ENCODE data around the gene PRR3. TPM values are rescaled to one million over a fixed set of nuclear protein-coding genes. Genes with fewer than 3 reads are reported as not detected.

The PRR3 gene
- total and polyA plus RNA-seq, 9 of the 15 experiments (the other 6 are each of a cell fraction or from before 2014, with no cell fraction given) = 23.5 to 59.6 (median 28.8) TPM

DNA sequence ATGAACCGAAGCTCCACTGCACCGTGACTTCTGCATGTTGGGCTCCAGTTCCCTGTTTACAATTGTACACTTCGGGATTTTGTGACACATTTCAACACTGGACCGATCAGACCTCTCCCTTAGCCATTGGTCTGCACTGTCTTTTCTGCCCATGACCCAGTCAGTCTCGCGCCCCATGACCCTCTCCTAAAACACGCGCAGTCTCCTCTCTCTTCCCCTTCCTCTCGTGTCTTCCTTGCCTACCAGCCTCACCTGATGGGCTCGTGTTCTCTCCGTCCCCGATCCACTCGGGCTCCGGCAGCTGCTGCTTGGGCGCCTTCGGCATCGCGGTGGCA lies 13.6 kb downstream of the PRR3 start (continued):
- TF ChIP-seq, protein P1, sequence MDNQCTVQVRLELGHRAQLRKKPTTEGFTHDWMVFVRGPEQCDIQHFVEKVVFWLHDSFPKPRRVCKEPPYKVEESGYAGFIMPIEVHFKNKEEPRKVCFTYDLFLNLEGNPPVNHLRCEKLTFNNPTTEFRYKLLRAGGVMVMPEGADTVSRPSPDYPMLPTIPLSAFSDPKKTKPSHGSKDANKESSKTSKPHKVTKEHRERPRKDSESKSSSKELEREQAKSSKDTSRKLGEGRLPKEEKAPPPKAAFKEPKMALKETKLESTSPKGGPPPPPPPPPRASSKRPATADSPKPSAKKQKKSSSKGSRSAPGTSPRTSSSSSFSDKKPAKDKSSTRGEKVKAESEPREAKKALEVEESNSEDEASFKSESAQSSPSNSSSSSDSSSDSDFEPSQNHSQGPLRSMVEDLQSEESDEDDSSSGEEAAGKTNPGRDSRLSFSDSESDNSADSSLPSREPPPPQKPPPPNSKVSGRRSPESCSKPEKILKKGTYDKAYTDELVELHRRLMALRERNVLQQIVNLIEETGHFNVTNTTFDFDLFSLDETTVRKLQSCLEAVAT (IDR thresholded peaks at IDR 0.05) = peak in 1 of 2 experiments; percentile 50; a peak in 1 of 4 replicates
- TF ChIP-seq ZNF76 (CRISPR knock-in tag; IDR thresholded peaks at IDR 0.05; ENCODE audit: borderline replicate concordance) (no peak), ARID2 (IDR thresholded peaks at IDR 0.05) (peak; percentile 54; the same call in 1 of the 2 replicates), MTF1 (CRISPR knock-in tag; IDR thresholded peaks at IDR 0.05; ENCODE audit: borderline replicate concordance) (no peak), ZNF79 (CRISPR knock-in tag; IDR thresholded peaks at IDR 0.05; ENCODE audit: low read depth) (no peak), BRCA1 (IDR thresholded peaks at IDR 0.05) (no peak), BRCA1 (CRISPR knock-in tag; IDR thresholded peaks at IDR 0.05) (0 out of 2 replicates have a peak, but pooled peaks have one; percentile 26), SMARCA4 (IDR thresholded peaks at IDR 0.05) (peak; percentile 61; the same call in 1 of the 2 replicates), STAT5A (IDR thresholded peaks at IDR 0.05; ENCODE audit: borderline replicate concordance, low read length) (no peak), KLF10 (CRISPR knock-in tag; IDR thresholded peaks at IDR 0.05) (no peak), MTA2 (IDR thresholded peaks at IDR 0.05; ENCODE audit: low read depth) (no peak), CHD2 (IDR thresholded peaks at IDR 0.05; ENCODE audit: low read depth, low read length) (no peak), ZNF586 (CRISPR knock-in tag; conservative IDR thresholded peaks at IDR 0.05) (no peak), CSDE1 (IDR thresholded peaks at IDR 0.05) (peak in 1 of 2 experiments; percentile 87; a peak in 2 of 4 replicates), TSC22D4 (tag; IDR thresholded peaks at IDR 0.05) (no peak), BRD9 (IDR thresholded peaks at IDR 0.05; ENCODE audit: low read depth, partially characterized antibody) (peak; percentile 49), NR4A1 (CRISPR knock-in tag; IDR thresholded peaks at IDR 0.05) (no peak), NR4A1 (tag; IDR thresholded peaks at IDR 0.05) (no peak), TCF15 (CRISPR knock-in tag; IDR thresholded peaks at IDR 0.05) (no peak), SMARCE1 (IDR thresholded peaks at IDR 0.05) (peak; percentile 42; the same call in 1 of the 2 replicates), TAF7 (tag; IDR thresholded peaks at IDR 0.05) (peak; percentile 16; the same call in 1 of the 2 replicates), CC2D1A (IDR thresholded peaks at IDR 0.05) (peak; percentile 35; the same call in 1 of the 2 replicates), MIER1 (IDR thresholded peaks at IDR 0.05; ENCODE audit: low read depth) (0 out of 2 replicates have a peak, but pooled peaks have one; percentile 51), DNMT1 (IDR thresholded peaks at IDR 0.05) (0 out of 2 replicates have a peak, but pooled peaks have one; percentile 56), SMARCA5 (IDR thresholded peaks at IDR 0.05) (peak; percentile 66; the same call in 1 of the 2 replicates), PHB2 (IDR thresholded peaks at IDR 0.05; ENCODE audit: low read depth) (peak; percentile 52; the same call in 1 of the 2 replicates)
- TF ChIP-seq, protein P2, sequence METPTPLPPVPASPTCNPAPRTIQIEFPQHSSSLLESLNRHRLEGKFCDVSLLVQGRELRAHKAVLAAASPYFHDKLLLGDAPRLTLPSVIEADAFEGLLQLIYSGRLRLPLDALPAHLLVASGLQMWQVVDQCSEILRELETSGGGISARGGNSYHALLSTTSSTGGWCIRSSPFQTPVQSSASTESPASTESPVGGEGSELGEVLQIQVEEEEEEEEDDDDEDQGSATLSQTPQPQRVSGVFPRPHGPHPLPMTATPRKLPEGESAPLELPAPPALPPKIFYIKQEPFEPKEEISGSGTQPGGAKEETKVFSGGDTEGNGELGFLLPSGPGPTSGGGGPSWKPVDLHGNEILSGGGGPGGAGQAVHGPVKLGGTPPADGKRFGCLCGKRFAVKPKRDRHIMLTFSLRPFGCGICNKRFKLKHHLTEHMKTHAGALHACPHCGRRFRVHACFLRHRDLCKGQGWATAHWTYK (CRISPR knock-in tag; IDR thresholded peaks at IDR 0.05) = no peak
- TF ChIP-seq, protein P3, sequence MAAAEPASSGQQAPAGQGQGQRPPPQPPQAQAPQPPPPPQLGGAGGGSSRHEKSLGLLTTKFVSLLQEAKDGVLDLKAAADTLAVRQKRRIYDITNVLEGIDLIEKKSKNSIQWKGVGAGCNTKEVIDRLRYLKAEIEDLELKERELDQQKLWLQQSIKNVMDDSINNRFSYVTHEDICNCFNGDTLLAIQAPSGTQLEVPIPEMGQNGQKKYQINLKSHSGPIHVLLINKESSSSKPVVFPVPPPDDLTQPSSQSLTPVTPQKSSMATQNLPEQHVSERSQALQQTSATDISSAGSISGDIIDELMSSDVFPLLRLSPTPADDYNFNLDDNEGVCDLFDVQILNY (CRISPR knock-in tag; IDR thresholded peaks at IDR 0.05) = no peak
- TF ChIP-seq, protein P4, sequence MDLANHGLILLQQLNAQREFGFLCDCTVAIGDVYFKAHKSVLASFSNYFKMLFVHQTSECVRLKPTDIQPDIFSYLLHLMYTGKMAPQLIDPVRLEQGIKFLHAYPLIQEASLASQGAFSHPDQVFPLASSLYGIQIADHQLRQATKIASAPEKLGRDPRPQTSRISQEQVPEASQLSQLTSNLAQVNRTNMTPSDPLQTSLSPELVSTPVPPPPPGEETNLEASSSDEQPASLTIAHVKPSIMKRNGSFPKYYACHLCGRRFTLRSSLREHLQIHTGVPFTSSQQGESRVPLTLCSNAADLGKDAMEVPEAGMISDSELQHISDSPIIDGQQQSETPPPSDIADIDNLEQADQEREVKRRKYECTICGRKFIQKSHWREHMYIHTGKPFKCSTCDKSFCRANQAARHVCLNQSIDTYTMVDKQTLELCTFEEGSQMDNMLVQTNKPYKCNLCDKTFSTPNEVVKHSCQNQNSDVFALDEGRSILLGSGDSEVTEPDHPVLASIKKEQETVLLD (IDR thresholded peaks at IDR 0.05) = no peak; the same call in 1 of the 2 replicates
